Cardiac fibroblast (primary cell): ENCODE data around the gene ITGB8.

ENCODE experiments used
- DNase-seq, 2 donors: peaks; one replicate each; pipeline versions ENCODE4 v3.0.0 to v3.0.0-alpha.2; 2010; ENCODE audit warnings: low read depth in 2 of 2
- H3K4me3 ChIP-seq, 2 donors: replicated peaks in 1 of 2; 1 replicate in 1 of 2; 2 replicates in 1 of 2; pipeline ENCODE4 v1.5.1; 2011; ENCODE audit warnings: low read depth in 2 of 2, low read length in 2 of 2, mild to moderate bottlenecking in 2 of 2, moderate library complexity in 1 of 2
- CTCF ChIP-seq: IDR thresholded peaks from one replicate; pipeline ENCODE4 v1.5.1; 2011; ENCODE audit warnings: low read depth, mild to moderate bottlenecking, low read length, inconsistent platforms

Gene ITGB8

GRCh38 chr7:20327055-20327454 is 3.6 kb upstream of the ITGB8 start:
- no peak for TF ChIP-seq CTCF
- H3K4me3 ChIP-seq = no peak overlapping the region
- peak; percentile 60 to 63 for DNase-seq

GRCh38 chr7:20328027-20328426 is 2.7 kb upstream of the ITGB8 start:
- no peak for DNase-seq
- no peak overlapping the region for H3K4me3 ChIP-seq
- TF ChIP-seq CTCF = no peak

GRCh38 chr7:20328692-20329091 is 2.0 kb upstream of the ITGB8 start:
- DNase-seq = no peak
- H3K4me3 ChIP-seq = no peak overlapping the region
- no peak for TF ChIP-seq CTCF

GRCh38 chr7:20329389-20330238 is 1.1 kb upstream of the ITGB8 start:
- H3K4me3 ChIP-seq = peak overlapping the region; percentile 69 to 71
- DNase-seq = peak; percentile 72 to 77
- peak; percentile 25 for TF ChIP-seq CTCF

- H3K4me3 ChIP-seq = peak overlapping the region; percentile 69 to 71
- TF ChIP-seq CTCF = no peak
- peak; percentile 40 to 46 for DNase-seq
Observed at GRCh38 chr7:20330928-20331909, 519 bp downstream of the ITGB8 start.

- no peak for DNase-seq
- TF ChIP-seq CTCF = no peak
- peak overlapping the region; percentile 69 to 71 for H3K4me3 ChIP-seq
Observed at GRCh38 chr7:20331910-20332813, 1.5 kb downstream of the ITGB8 start.
